Stomach (tissue), 9 donors: ENCODE results near the gene ADCK2. TPM values are rescaled to one million over a fixed set of nuclear protein-coding genes. Genes with fewer than 3 reads are reported as not detected.

Experiments used
- DNase-seq, 2 donors: peaks; one replicate each; pipeline versions ENCODE4 v3.0.0 to v3.0.0-alpha.2; 2013 to 2019
- H3K27ac ChIP-seq, 5 donors: fragments of 200-600 bp in 4 of 5; sonication (generic) in 4 of 5; one replicate each; pipeline ENCODE4 v1.5.1; 2013 to 2019; ENCODE audit warnings: mild to moderate bottlenecking in 1 of 5, moderate library complexity in 1 of 5
- H3K27me3 ChIP-seq, 3 donors: fragments of 200-600 bp; sonication (generic); one replicate each; pipeline ENCODE4 v1.5.1; 2017 to 2019; ENCODE audit warnings: mixed run types in 1 of 3
- H3K36me3 ChIP-seq, 4 donors: fragments of 200-600 bp; sonication (generic); 1 replicate in 3 of 4; 2 replicates in 1 of 4; pipeline ENCODE4 v1.5.1; 2016 to 2019
- H3K4me1 ChIP-seq, 4 donors: fragments of 200-600 bp; sonication (generic); one replicate each; pipeline ENCODE4 v1.5.1; 2016 to 2019
- H3K4me3 ChIP-seq, 4 donors: fragments of 200-600 bp; sonication (generic) in 3 of 4; one replicate each; pipeline ENCODE4 v1.5.1; 2016 to 2019; ENCODE audit warnings: mild to moderate bottlenecking in 1 of 4
- H3K9me3 ChIP-seq, 4 donors: fragments of 200-600 bp; sonication (generic); one replicate each; pipeline ENCODE4 v1.5.1; 2016 to 2019
- CTCF ChIP-seq, 7 experiments: fragments of 450-650 bp in 4 of 7; fragments of 200-600 bp in 3 of 7; sonication (generic) in 3 of 7; IDR thresholded peaks; one replicate each; pipeline ENCODE4 v1.5.1; 2016 to 2019; ENCODE audit warnings: antibody characterized with exemption in 7 of 7, control low read depth in 2 of 7, mild to moderate bottlenecking in 1 of 7
- EP300 ChIP-seq: sonication (generic); formaldehyde crosslinking; IDR thresholded peaks from one replicate; pipeline ENCODE4 v1.6.1; 2017; ENCODE audit warnings: antibody characterized with exemption
- POLR2A ChIP-seq, 4 donors: fragments of 450-650 bp; IDR thresholded peaks; one replicate each; pipeline ENCODE4 v1.6.1; 2016; ENCODE audit warnings: antibody characterized with exemption in 4 of 4, control low read depth in 2 of 4, mild to moderate bottlenecking in 1 of 4, moderate library complexity in 1 of 4
- POLR2AphosphoS5 ChIP-seq, 3 donors: sonication (generic); formaldehyde crosslinking; IDR thresholded peaks; one replicate each; pipeline ENCODE4 v1.6.1; 2016; ENCODE audit warnings: antibody characterized with exemption in 3 of 3
- WGBS, 5 donors: extraction: QIAGEN DNeasy Blood & Tissue Kit in 3 of 5; methylation state at CpG; one replicate each; pipeline versions ENCODE4 v1.1.5 to v1.1.7; 2013 to 2018; 5-methylcytosine and 5-hydroxymethylcytosine counted together
- intact Hi-C: fragments of 100-400 bp; cut with DNase I; formaldehyde crosslinking; loops from one replicate; pipeline ENCODE4 v1.15.1; 2023; ENCODE audit warnings: low total_unique reads
- polyA plus RNA-seq, 3 donors: library from polyadenylated mRNA; stranded (reverse); fragments of 200-250 nt; gene quantifications; one replicate each; pipeline ENCODE4 v1.2.3, GENCODE V29; 2013
- total RNA-seq, 5 donors: library from RNA; depleted of rRNA; stranded (reverse); fragments of >200 nt; gene quantifications; one replicate each; pipeline versions ENCODE4 v1.1.0 to v1.2.3, GENCODE V29; 2014 to 2016
- donor health status: healthy with polysubstance abuse.
- donor health status: Bipolar disorder and iron deficiency.
- donor health status: healthy.

Gene ADCK2
- total and polyA plus RNA-seq, 8 donors, result 2.7 to 62.3 (median 20.7) TPM

DNA sequence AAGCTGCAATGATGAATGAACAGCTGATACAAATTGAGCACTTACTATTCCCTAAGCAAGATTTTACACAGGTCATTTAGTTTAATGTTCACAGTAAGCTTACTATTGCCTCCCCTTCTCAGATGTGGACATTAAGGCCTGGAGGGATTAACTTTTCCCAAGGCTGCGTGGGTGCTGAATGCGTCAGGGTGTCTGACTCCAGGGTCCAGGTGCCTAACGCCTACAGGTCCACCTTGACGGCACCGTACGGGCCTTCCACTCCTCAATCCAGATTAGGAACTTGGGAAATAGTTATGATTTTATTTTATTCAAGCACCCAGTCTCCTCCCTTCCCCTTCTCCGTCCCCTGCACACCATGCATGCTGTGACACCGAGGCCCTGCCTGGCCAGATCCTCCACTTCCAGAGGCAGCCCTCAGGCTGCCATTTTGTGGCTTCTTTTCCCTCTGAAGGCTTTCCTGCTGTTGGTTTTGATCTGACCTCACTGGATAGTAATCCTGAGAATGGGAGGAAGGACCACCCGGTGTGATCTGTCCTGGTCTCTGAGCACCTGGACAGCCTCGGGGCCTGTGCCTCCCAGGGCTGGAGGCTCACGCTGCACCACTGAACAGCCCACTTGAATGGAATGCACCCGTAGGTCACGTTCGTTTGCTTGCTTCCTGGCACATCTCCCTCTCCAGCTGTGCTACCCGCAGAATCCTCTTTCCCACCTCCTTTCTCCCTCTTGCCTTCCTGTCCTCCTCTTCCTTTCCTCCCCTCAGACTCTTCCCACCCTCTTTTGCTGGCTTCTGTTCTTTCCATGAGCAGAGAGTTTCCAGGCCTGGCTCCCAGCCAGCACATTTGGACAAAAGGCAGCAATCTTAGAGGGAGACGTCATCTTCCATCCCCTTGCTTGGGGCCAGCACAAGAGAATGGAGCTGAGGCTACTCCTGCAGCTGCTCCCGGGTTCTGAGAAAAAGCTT lies 46.6 kb upstream of the ADCK2 start:
- H3K27me3 ChIP-seq, result no peaks in the 10 kb centered on the region
- H3K27ac ChIP-seq, result peak overlapping the region in 4 of 5 donors; percentile 59 to 73 (median 67)
- peaks cover 19 to 27% (median 22%) of the 10 kb centered on the region in 4 donors for H3K4me1 ChIP-seq
- H3K36me3 ChIP-seq, result no peaks in the 10 kb centered on the region
- intact Hi-C loops, result no loop called here
- no peak overlapping the region for H3K4me3 ChIP-seq
- TF ChIP-seq POLR2AphosphoS5 (IDR thresholded peaks at IDR 0.05), result peak in 1 of 3 donors; percentile 38
- no peak for TF ChIP-seq CTCF (IDR thresholded peaks at IDR 0.05)
- TF ChIP-seq POLR2A (IDR thresholded peaks at IDR 0.05), result no peak
- TF ChIP-seq EP300, result no peak
- DNase-seq, result peak; percentile 72 to 96
- WGBS, 5 donors, result 44 to 57% (median 53%) methylated on average over 17 of the region's 17 CpGs
- no peaks in the 10 kb centered on the region for H3K9me3 ChIP-seq

DNA sequence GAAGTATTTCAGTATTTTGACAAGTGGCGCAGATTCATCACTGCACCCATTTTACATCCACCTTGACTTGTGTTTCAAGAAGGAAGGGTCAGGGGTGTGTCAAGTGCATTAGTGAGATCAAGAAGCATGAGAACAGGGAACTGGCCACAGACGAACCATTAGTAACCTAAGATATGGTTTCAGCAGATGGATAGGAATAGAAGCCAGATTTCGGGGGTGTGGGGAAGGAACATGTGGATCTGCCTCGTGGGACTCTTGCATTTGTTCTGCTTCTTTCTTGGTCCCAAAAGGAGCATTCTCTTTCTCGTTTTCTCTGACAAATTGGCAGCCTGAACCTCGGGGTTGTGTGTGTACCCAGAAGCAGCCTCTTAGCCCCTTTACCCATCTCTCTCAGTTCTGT lies 41.7 kb upstream of the ADCK2 start:
- WGBS, 5 donors, result 56 to 71% (median 63%) methylated on average over 6 of the region's 6 CpGs
- DNase-seq, result peak in 1 of 2 donors; percentile 41
- H3K27ac ChIP-seq, result peak overlapping the region in 4 of 5 donors; percentile 36 to 71 (median 58)
- no peaks in the 10 kb centered on the region for H3K9me3 ChIP-seq
- intact Hi-C loops, result no loop called here
- H3K27me3 ChIP-seq, result peaks cover 0 to 2% (median 0%) of the 10 kb centered on the region in 3 donors
- H3K4me1 ChIP-seq, result peaks cover 21 to 44% (median 24%) of the 10 kb centered on the region in 4 donors
- no peaks in the 10 kb centered on the region for H3K36me3 ChIP-seq
- no peak overlapping the region for H3K4me3 ChIP-seq
- no peak for TF ChIP-seq POLR2AphosphoS5 (IDR thresholded peaks at IDR 0.05)
- no peak for TF ChIP-seq CTCF (IDR thresholded peaks at IDR 0.05)
- TF ChIP-seq POLR2A (IDR thresholded peaks at IDR 0.05), result no peak
- TF ChIP-seq EP300, result no peak

GRCh38 chr7:140631602-140632001 lies 41.1 kb upstream of the ADCK2 start:
- DNase-seq, result no peak
- peaks cover 16 to 39% (median 20%) of the 10 kb centered on the region in 4 donors for H3K4me1 ChIP-seq
- no peaks in the 10 kb centered on the region for H3K36me3 ChIP-seq
- peak overlapping the region in 4 of 5 donors; percentile 36 to 71 (median 58) for H3K27ac ChIP-seq
- 63 to 83% (median 81%) methylated on average over 7 of the region's 7 CpGs for WGBS, 5 donors
- H3K27me3 ChIP-seq, result peaks cover 0 to 6% (median 0%) of the 10 kb centered on the region in 3 donors
- H3K9me3 ChIP-seq, result no peaks in the 10 kb centered on the region
- TF ChIP-seq POLR2AphosphoS5 (IDR thresholded peaks at IDR 0.05), result peak in 1 of 3 donors; percentile 9
- TF ChIP-seq EP300, result no peak
- H3K4me3 ChIP-seq, result no peak overlapping the region
- intact Hi-C loops, result no loop called here

DNA sequence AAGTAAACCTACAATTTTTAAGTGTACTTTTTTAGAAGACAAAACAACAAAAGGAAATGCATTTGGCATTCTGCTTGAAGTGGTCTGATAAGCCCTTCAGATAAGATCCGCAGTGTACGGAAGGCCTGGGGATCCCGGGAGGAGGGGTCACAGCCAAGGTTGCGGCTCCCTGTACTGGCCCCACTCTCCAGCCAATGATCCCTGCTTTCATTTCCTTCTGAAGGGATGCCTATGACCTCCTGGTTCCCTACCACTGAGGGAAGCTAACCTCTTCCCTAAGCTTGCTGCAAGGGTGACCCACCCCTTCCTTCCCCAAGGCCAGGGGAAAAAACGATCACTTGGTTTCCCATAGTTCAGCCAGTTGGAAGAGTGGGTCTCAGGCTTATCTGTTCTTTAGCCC lies 37.4 kb upstream of the ADCK2 start:
- H3K27ac ChIP-seq, result peak overlapping the region in 3 of 5 donors; percentile 17 to 38 (median 31)
- no peaks in the 10 kb centered on the region for H3K36me3 ChIP-seq
- H3K4me3 ChIP-seq, result no peak overlapping the region
- peaks cover 4 to 53% (median 24%) of the 10 kb centered on the region in 4 donors for H3K4me1 ChIP-seq
- intact Hi-C loops, result no loop called here
- DNase-seq, result no peak
- 29 to 50% (median 34%) methylated on average over 5 of the region's 5 CpGs for WGBS, 5 donors
- TF ChIP-seq EP300 (no peak), CTCF (IDR thresholded peaks at IDR 0.05) (no peak), POLR2A (IDR thresholded peaks at IDR 0.05) (no peak), POLR2AphosphoS5 (IDR thresholded peaks at IDR 0.05) (no peak)
- H3K9me3 ChIP-seq, result no peaks in the 10 kb centered on the region
- H3K27me3 ChIP-seq, result peaks cover 0 to 42% (median 9%) of the 10 kb centered on the region in 3 donors
